Measurements from ENCODE around the gene ANO4.

The ANO4 gene

DNA sequence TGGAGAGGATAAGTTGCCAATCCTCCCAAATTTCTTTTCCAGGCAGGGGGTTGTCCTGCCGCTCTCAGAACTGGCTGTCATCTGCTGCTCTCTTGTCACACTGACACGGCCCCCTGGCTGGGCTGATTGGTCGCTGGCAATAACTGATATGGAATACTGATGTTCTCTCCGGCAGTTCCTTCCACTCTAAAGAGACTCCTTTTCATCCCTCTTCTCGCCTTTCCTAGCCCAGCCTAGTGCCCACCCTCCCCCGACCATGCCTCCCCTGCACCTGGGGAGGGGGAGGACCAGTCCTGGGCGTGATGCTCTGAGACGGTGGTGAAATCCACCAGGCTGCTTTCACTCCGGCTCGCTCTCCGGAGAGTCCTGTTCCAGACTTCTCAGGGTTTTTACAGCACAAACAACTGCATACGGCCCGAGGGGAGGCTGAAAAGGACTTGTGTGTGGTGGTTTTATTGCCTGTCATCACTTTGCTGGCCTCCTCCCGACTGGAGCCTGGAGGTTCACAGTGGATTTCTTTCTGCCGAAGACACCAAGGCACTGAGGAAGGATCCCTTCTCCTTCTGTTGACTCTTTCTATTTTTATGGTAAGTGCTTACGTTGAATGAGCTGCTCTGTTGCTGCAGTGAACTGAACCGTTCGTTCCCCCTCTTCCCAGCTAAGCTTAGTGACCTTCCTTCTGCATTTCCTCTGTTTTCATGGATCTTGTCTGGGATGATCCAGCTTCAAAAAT is at the start of gene ANO4:
Gene ANO4 (plus strand): TSS at position 336 of the 733 bp plus-strand sequence. CDS start 107,010 bp downstream, outside the sequence.
- no peak for DNase-seq

DNA sequence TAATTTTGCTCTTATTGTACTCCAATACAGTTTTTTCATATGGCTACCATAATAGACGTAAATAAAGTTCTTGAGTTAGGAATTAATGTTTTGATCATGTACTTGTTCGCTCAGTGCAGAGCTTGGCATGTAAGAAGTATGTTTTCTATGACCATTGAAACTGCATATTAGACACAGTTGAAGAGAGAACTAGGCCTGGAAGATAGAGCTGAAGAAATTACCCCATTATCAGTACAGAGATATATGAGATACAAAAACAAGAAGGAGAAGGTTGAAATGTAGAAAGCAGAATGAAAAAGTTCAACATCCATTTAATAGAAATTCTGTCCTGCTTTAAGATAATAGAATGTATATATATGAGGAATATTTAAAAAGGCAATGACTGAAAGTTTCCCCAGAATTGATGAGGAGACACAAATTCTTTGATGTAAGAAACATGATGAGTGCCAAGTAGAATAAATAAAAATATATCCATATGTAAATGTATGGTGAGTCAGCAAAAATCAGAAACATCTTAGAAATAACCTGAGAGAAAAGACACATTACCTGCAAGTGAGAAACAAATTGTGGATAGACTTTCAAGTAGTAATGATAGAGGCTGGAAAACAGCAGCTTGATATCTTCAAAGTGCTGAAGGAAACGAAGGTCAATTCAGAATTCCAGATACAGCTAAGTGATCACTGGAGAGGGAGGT is 49.1 kb upstream of the ANO4 start:
- DNase-seq, result no peak

DNA sequence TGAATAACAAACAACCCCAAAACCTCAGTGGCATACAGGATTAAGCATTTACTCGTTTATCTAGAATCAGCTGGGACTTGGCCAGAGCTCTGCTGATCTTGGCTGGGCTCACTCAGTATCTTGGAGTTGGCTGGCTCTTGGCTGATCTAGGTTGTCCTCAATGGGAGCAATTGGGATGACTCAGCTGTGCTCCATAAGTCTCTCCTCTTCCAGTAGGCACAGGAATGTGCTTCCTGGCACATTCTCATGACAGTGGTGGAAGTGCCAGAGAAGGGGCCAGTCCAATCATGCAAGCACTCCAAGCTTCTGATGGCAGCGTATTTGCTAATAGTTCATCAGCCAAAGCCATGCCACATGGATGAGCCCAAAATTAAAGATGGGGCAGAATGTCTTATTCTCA is 41.7 kb upstream of the ANO4 start:
- DNase-seq, result no peak

DNA sequence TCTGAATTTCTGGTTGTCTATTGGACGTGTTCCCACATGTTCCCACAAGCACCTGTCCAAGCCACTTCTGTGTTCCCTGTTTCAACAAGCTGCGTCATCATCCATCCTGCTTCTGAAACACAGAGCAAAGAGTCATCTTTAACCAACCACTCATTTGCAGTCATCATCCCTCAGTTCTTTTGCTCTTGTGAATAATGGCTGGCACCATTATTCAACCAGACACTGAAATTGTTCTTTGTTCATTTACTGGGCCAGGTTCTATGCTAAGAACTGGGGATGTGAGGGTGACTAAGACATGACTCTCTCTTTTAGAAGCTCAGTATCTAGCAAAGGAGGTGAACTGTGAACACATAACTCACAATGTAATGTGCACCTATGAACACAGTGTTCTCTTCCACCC is 40.7 kb upstream of the ANO4 start:
- no peak for DNase-seq

DNA sequence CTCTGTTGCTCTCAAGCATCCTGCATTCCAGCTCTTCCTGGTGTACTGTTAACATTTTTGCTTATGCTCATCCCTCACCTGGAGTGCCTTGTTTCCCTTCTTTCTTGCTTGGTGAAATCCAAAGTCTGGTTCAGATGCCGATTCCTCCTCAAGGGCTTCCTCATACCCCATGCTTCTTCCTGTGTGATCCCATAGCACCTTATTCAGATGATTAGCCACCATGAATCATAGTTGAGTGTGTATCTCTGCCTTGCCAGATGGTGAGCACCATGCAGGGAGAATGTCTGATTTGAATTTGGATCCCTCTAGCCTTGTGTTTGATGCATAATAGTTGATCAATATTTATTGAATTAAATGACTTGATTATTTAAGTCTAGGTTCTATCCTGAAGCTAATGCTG is 39.4 kb upstream of the ANO4 start:
- no peak for DNase-seq

DNA sequence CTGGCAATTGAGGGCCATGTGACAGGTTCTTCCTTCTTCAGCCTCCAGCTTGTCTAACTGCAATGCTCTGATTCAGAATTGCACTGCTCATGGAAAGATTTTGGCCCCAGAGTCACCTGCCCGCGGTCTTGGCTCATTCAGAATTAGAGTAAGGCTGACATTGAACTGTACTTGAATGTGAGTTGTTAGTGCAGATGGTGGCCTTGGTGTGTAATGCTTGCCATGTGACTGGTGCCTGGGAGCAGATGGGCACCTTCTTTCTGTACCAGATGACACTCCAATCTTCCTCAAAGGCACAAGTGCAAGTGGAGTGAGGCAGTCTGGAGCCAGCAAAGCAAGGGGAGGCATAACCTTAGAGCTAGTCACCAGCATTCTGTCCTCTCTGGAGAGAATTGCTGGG is 36.5 kb upstream of the ANO4 start:
- no peak for DNase-seq

DNA sequence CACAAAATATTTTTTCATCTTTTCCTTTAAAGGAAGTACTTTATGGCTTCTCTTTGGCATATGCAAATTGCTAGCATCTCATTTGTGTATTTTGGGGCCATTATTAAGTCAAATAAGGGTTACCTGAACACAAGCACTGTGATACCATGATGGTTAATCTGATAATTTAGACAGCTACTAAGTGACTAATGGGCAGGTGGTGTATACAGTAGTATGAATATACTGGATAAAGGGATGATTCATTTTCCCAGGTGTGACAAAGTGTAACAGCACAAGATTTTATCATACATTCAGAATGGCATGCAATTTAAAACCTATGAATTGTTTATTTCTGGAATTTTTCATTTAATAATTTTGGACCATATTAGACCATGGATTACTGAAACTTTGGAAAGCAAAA is 27.2 kb upstream of the ANO4 start:
- DNase-seq, result no peak

DNA sequence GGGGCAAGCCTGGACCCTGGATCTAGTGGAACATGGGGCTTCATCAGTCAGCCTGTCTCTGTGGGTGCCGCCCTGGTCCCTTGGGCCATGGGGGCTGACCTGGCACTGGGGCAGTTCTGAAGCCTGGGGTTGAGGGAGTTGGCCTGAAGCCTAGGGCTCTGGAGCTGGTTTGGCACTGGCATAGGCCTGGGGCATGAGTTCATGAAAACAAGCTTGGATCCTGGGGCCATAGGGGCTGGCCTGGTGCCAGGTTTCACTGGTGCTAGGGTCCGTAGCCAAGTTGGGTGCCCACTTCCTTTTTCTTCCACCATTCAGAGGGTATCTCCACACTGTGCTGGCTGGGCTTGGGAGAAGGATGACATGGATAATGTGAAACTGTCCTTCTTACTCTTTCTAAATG is 26.6 kb upstream of the ANO4 start:
- DNase-seq, result no peak

DNA sequence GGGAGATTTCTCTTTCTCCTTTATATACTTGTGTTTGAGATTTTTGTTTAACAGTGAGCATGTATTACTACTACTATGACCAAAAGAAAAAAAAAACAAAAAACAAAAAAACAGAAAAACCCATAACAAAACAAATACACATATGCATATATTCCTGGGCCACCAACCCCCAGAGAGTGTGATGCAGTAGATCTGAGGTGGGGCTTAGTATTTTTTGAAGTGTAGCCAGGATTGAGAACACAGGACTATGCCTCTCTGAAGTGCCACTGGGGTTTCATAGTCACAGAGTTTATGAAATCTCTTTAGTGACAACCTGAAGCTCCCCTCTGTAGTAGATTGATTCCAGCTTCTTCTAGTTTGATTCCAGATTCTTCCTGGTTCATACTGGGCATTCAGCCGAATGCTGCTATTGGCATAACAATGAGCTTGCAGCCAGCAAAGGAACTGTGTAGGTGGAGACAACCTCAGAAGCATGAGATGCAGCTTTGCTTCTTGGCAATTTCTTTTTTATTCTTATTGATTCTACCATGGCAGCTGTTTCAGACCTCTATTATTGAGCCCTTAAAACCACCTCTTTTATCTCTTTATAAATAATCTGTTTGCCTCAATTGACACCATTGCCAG is 15.5 kb upstream of the ANO4 start:
- DNase-seq, result no peak

DNA sequence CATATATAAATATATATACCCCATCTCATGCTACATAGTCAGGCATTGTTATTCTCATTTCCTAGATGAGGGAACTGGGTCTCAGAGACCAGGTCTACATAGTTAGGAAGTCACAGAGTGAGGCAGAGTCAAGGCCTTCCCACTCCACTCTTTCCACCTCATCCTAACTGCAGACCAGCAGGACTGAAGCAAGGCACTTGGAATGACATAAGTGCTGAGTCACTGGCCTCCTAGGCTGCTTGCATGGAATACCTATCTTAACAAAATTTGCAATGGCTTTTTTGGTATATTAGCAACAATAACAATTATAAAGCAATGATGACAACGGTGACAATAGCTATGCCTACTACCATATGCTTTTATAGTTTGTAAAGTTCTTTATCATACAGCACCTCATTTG is 5.4 kb upstream of the ANO4 start:
- DNase-seq, result no peak

DNA sequence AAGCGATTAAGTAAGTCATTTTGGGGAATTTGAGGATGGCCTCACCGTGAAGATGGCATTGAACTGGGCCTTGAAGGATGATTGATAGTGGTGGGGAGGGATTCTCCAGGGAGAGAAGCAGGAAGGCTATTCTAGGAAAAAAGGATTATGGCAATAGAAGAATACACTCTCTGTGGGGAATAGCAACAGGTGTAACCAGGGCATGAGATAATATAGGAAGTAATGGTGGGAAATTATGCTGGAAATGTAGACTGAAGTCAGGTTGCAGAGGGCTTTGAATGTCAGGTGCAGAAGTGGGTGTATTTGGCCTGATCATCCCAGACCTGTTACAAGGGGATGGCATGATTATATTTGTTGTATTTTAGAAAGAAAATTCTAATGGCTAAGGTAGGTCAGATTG is 4.6 kb upstream of the ANO4 start:
- DNase-seq, result no peak

DNA sequence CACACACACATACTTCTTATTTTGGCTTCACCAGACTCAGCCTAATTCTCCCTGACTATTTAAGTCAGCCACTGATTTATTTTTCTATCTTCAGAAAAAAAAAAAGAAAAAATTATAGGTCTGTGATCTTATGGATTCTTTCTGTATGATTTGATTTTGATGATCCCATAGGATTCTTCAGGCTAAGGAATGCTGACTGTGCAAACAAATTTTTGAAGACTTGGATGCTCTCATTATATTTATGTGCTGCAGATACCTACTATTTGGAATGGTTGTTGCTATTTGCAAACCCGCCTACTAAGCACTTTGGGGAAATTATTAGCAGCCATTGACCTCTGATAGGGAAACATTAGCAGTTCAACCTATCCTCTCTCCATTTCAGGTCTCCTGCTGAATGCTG is 4.0 kb upstream of the ANO4 start:
- no peak for DNase-seq

DNA sequence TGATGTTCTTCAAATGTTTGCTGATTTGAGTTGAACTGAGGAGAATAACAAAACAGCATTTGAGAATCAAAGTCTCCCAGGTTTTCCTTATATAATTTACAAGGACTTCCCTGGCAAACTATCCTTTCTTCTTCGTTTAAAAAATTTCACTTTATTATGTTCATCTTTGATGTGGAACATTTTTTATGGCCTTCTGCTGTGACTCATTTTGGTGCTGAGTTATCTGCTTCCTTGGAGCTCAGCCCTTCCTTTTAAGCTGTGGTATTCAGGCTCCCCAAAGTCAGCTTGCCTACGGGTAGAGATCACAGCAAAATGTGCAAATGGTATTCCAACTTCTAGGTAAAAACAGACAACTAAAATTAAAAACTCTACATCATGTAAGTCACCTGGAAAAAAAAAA is 1.4 kb upstream of the ANO4 start:
- no peak for DNase-seq

DNA sequence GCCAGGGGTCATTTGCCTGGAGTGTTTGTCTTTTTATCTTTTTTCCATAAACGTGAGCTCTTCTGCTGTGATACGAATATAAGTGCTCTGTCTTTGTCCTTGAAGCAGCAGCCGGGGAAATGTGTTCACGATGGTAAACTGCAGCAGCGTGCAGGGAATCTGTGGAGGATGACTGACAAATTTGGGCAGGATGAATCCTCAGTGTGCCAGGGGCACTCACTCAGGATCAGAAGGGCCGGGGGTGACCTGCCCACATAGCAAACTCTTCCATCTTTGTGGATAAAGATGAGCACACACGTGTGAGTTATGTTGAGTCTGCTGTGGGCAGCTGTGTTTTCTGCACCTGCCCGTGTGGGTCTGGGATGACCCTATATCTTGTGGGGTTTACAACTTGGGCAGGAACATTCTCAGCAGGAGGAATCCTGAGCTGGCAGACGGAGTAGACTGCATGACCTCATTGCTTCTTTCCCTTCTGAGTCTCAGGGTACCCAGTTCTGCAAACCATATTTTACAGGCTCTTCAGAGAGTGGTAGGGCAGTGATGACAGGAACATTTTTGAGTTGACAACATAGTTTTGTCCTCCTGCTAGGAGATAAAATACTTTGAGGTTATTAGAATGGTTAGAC is 711 bp downstream of the ANO4 start:
- no peak for DNase-seq

DNA sequence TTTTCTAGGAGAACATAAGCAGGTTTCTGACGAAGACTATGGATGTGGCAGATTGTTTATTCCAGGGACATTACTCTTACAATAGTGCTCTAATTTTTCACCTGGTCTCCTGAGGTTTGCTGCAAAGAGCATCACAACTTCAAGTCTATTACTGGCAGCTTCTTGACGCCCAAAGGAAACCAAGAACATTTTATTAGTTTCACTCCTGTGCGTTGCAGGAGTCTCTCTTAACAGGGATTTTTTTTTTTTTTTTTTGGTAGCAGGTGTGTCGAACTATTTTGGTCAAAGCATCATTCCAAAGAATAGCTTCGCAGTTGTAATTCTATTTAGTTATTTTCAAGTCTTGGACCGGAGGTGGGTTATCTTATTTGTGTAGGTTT is 1.2 kb downstream of the ANO4 start:
- DNase-seq, result no peak

DNA sequence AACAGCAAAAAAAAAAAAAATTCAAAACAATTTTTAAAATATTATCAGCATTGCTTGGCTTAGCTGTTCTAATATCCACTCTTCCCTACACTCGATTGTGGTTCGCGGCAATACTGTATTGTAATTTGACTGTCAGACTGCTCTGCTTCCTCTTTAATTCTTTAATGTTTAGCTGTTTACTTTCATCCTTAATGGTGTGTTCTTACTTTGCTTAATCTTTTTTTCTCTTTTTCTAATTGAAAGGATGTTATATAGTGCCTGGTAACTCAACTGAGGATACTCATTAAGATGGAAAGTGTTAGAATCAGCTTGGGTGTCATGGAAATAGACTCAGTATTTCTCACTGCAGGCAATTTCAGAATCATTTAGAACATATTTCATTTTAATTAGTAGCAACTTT is 2.0 kb downstream of the ANO4 start:
- DNase-seq, result no peak

DNA sequence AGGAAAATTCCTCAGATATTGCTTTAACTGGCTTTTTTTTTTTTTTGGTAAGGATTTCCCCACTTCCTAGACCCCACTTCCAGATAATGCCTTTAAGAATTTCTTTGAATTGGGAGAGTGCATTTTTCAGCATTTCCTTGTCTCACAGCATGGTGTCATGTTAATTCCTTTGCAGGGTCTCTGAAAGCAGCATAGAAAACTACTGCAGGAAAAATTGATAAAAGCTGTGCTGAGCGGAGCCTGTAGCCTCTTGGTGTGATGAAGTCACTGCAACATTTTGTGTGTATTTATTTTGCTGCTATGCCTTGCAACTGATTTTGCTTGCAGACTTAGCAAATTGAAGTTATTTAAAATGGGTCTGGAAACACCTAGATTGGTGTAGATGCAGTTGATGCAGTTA is 2.7 kb downstream of the ANO4 start:
- no peak for DNase-seq

DNA sequence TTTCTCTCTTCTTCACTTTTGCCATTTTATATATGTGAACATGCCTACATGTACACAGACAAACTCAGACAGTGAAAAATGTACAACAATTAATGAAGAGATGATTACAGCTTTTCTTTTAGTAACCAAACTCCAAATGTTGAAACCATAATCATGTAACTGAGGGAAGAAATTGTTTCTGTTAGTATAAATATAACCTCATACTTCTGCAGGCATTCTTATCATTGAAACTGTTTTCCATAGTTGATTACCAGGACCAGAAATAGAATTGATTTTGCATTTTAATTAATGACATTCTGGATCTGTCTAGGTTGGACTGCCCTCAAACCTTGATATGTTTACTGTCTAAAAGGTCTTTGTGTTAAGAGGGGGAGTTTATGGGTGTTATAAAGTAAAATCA is 3.2 kb downstream of the ANO4 start:
- no peak for DNase-seq

DNA sequence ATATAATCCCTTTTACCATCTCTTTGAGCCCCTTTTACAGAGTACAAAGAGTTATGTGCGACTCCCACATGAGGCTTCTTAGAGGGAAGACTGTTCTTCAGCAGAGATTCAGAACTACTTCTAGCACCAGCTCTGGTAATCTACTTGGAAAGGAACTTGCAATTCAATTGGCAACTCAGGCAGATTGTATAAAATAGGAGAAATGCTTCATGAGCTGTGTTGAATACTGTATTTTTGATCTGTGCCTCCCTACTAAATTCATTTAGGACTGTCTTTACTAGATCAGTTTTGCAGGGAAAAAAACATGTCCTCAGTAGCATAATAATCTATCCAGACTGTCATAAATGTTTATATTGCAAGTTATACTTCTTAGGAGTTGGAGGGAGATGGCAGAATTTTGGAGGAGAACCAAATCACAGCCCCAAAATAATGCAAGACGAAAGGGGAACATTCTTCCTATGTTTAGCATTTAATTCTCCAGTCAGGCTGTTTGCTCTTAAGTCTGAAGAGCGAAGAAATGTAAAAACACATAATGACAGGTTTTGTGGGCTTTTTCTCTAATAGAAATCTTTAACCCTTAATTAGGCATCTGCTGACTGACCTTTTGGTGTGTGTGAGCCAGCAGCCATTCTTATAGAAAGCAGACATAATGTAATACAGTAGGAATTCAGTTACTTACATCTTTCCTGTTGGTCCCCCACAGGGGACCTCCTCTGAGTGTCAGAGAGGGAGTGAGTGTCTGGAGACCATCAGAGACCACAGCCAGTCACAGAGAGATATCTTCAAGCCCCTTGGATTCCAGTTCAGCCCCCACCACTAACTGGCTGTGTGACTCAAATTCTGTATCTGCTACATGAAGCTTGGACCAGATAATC is 3.9 kb downstream of the ANO4 start:
- DNase-seq, result no peak

DNA sequence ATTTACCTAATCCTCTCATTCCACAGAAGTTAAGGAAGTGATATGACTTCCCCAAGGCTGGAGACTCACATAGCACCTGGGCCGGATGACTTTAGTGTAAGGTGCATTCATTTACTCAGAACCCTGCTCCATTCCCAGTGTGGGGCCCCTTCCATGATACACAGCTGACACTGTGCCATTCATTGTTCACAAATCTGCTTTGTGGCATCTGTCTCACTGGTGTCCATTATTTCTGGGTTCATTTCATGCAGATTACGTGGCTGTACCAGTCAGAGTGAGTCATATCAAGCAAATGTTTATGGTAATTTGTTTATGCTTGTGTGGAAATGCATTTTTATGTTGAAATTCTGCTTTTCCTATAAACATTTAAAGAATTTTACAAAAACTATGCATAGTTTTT is 5.2 kb downstream of the ANO4 start:
- no peak for DNase-seq

DNA sequence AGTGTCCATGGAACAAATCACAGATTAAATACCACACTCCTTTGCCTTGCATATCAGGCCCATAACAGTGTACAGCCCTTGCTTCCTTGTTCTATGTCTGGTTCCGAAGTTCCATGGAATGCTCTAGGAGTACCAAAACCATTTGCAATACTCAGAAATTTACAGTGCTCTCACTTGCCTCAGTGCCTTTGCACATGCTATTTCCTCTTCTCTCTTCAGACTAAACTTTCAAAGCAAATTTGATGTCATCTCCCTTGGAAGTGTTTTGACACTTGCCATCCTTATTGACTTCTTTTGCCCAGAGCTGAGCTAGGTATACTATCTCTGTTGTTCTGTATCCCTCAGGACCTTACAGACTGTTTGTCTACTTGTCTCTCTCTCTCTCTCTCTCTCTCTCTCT is 6.1 kb downstream of the ANO4 start:
- no peak for DNase-seq

DNA sequence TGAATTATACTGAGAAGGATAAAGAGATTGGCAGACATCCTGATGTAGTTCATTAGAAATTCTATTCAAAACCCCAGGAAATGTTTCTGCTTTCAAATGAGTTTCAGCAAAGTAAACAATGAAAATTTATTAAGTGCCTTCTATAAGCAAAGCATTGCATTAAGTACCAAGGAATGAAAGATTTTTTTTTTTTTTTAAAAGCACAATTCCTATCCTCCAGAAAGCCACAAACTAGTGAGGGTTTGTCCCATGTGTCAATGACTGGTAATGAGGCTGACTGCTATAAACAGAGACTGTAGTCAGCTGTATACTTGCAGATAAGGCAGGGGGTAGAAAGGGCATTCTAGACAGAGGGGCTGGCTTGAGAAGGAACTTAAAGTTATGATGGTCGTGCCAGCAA is 6.7 kb downstream of the ANO4 start:
- DNase-seq, result no peak

DNA sequence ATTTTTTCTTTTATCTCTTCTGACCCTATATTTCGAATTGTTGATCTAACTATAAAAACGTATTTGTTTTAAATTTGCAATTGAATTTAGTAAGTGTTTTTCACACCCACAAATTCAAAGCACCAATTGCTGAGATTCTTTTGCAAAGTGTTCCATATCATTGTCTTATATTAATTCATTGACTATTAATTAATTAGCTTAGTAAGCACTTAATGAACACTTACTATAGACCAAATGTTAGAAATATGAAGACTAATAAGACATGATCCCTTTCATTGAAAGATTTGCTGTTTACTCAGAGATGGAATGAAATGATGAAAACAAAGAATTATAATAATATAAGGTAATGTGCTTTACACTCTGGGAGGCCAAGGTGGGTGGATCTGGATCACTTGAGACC is 14.2 kb downstream of the ANO4 start:
- no peak for DNase-seq

Data from NCI-H226 (cell line).